HFFc6 (cell line): ENCODE measurements around the gene USO1. TPM values are rescaled to one million over a fixed set of nuclear protein-coding genes. Genes with fewer than 3 reads are reported as not detected.
"Not testable (repeated sequence)": the region's sequence is repeated elsewhere in the genome, so short reads cannot be mapped to it uniquely, and the experiment has no call there.

Experiments used
- DNase-seq: peaks from one replicate; pipeline ENCODE4 v3.0.0-alpha.2; 2018
- H3K27ac Mint-ChIP-seq: 2 replicates; pipeline ENCODE4 v1.8.0; 2020; ENCODE audit warnings: mild to moderate bottlenecking, mixed read lengths
- H3K27me3 Mint-ChIP-seq: 2 replicates; pipeline ENCODE4 v1.8.0; 2021; ENCODE audit warnings: mild to moderate bottlenecking, moderate library complexity, mixed read lengths; ENCODE audit not compliant: insufficient read depth
- H3K36me3 Mint-ChIP-seq: 2 replicates; pipeline ENCODE4 v1.8.0; 2021; ENCODE audit warnings: low read depth, mixed read lengths
- H3K4me1 Mint-ChIP-seq: 2 replicates; pipeline ENCODE4 v1.8.0; 2020; ENCODE audit warnings: low read depth, mixed read lengths
- H3K4me3 Mint-ChIP-seq: 2 replicates; pipeline ENCODE4 v1.8.0; 2020; ENCODE audit warnings: mild to moderate bottlenecking, moderate library complexity, mixed read lengths
- H3K9me3 Mint-ChIP-seq: 2 replicates; pipeline ENCODE4 v1.8.0; 2020; ENCODE audit warnings: mild to moderate bottlenecking, mixed read lengths
- CTCF ChIP-seq: fragments of 200-600 bp; sonication (generic); IDR thresholded peaks from 2 replicates; pipeline ENCODE4 v1.5.0; 2021; ENCODE audit warnings: antibody characterized with exemption, mild to moderate bottlenecking
- total RNA-seq, 6 experiments: library from RNA; stranded (reverse); fragmentation: NEBNext Ultra II Directional; extraction: Animal tissue kit (Norgen Biotek cat#: 25700); gene quantifications; 2 replicates in 1 of 6; 3 replicates in 5 of 6; pipeline ENCODE4 v1.2.3, GENCODE V29; 2021

USO1 gene
- total RNA-seq, 6 experiments from 2014 or later, result 86.4 to 108 (median 95.1) TPM

DNA sequence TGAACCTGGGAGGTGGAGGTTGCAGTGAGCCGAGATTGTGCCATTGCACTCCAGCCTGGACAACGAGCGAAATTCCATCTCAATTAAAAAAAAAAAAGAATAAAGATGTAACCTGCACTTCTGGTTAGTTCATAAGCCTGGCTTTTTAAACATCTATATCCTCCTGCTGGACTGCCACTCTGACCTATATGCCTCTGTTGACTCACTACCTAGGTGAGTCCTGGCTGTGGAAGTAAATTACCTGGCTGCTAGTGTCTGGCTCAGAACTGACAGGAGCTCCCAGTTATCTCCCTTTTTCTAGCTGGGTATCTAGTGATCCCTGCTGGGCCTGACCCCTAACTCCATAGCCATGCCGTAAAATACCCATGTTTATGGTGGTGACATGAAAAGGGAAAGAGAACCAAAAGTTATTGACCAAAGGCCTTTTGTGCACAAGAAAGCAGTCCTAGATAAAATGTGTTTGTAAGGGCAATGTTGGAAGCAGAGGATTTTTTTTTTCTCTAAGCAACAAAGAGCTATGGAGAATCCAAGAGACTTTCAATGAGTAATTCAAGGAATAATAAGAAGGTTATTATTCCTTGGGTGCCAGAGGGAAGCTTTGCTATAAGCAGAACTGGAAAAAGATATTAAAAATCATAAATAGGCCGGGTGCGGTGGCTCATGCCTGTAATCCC is 40.8 kb upstream of the USO1 start:
- no peak for TF ChIP-seq CTCF
- Mint-ChIP-seq H3K4me3 (no peak overlapping the region), H3K27ac (no peak overlapping the region), H3K36me3 (no peaks in the 10 kb centered on the region), H3K4me1 (peaks cover 18% of the 10 kb centered on the region), H3K9me3 (no peaks in the 10 kb centered on the region), H3K27me3 (no peaks in the 10 kb centered on the region)
- DNase-seq, result no peak

- H3K27ac Mint-ChIP-seq, result no peak overlapping the region
- no peak overlapping the region for H3K4me3 Mint-ChIP-seq
- H3K36me3 Mint-ChIP-seq, result no peaks in the 10 kb centered on the region
- H3K9me3 Mint-ChIP-seq, result no peaks in the 10 kb centered on the region
- no peak for DNase-seq
- H3K4me1 Mint-ChIP-seq, result peaks cover 11% of the 10 kb centered on the region
- no peak for TF ChIP-seq CTCF
- H3K27me3 Mint-ChIP-seq, result no peaks in the 10 kb centered on the region; the same call in 1 of the 2 replicates
Observed at GRCh38 chr4:75685546-75686189, 38.7 kb upstream of the USO1 start.

DNA sequence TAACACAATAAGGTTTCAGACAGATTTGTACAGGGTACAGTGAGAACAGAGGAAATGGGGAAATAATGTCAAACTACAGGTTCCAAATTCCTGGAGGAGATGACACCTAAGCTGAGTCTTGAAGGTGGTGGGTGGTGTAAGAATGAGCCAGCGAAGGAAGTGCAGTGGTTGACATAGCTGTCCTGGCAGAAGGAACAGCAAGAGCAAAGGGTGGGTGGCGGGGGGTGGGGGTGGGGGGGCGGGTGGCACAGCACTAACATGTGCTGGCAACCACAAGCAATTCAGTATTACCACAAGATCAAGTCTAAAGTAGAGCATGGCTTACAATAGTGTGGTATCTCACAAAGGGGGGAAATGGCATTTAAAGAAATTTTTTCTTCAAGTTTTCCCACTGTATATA is 38.0 kb upstream of the USO1 start:
- no peak overlapping the region for H3K27ac Mint-ChIP-seq
- TF ChIP-seq CTCF, result no peak
- DNase-seq, result no peak
- no peaks in the 10 kb centered on the region for H3K9me3 Mint-ChIP-seq
- no peak overlapping the region for H3K4me3 Mint-ChIP-seq
- H3K27me3 Mint-ChIP-seq, result no peaks in the 10 kb centered on the region; the same call in 1 of the 2 replicates
- H3K4me1 Mint-ChIP-seq, result peaks cover 11% of the 10 kb centered on the region
- no peaks in the 10 kb centered on the region for H3K36me3 Mint-ChIP-seq

- not testable (repeated sequence) for H3K4me3 Mint-ChIP-seq, H3K27me3 Mint-ChIP-seq, H3K36me3 Mint-ChIP-seq, H3K9me3 Mint-ChIP-seq, DNase-seq, H3K27ac Mint-ChIP-seq
- H3K4me1 Mint-ChIP-seq, result peaks cover 11% of the 10 kb centered on the region
Observed at GRCh38 chr4:75687125-75687524, 37.3 kb upstream of the USO1 start.

DNA sequence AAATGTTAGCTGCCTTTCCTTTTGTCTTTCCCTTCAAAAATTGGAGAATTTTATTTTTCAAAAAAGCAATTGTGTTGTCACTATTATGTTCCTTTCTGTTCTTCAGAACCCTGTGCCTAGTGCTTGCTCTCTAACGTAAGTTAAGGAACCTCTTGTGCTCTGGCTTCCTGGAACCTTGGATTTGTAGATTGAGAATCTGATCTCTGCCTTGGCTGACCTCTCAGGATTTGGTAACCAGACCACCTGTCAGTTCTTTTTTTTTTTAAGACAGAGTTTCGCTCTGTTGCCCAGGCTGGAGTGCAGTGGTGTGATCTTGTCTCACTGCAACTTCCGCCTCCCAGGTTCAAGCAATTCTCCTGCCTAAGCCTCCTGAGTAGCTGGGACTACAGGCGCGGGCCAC is 32.3 kb upstream of the USO1 start:
- not testable (repeated sequence) for H3K27ac Mint-ChIP-seq, H3K9me3 Mint-ChIP-seq, H3K4me3 Mint-ChIP-seq, H3K4me1 Mint-ChIP-seq, H3K27me3 Mint-ChIP-seq, DNase-seq, H3K36me3 Mint-ChIP-seq

GRCh38 chr4:75696071-75696470 is 28.3 kb upstream of the USO1 start:
- Mint-ChIP-seq H3K9me3 (no peaks in the 10 kb centered on the region), H3K27me3 (peaks cover 2% of the 10 kb centered on the region; the same call in 1 of the 2 replicates), H3K27ac (no peak overlapping the region), H3K36me3 (peaks cover 5% of the 10 kb centered on the region), H3K4me3 (no peak overlapping the region), H3K4me1 (no peaks in the 10 kb centered on the region)
- DNase-seq, result no peak
- TF ChIP-seq CTCF, result no peak
